ENCODE results near the gene KCMF1. TPM values are rescaled to one million over a fixed set of nuclear protein-coding genes. Genes with fewer than 3 reads are reported as not detected.

The KCMF1 gene
- total RNA-seq, 3 donors from 2014 or later: 73.0 to 95.2 (median 85.0) TPM

GRCh38 chr2:84947010-84947593, 23.9 kb upstream of the KCMF1 start:
- H3K4me3 ChIP-seq: no peak overlapping the region
- no peaks in the 10 kb centered on the region for H3K36me3 ChIP-seq (ENCODE audit: low read depth)
- TF ChIP-seq CTCF (IDR thresholded peaks at IDR 0.05): no peak
- DNase-seq: no peak
- peaks cover 8% of the 10 kb centered on the region for H3K4me1 ChIP-seq (ENCODE audit: low read depth)
- intact Hi-C loops (cut with DNase I, micrococcal nuclease): no loop called here
- H3K9me3 ChIP-seq: no peaks in the 10 kb centered on the region
- ATAC-seq: no peak

GRCh38 chr2:84953535-84953934, 17.4 kb upstream of the KCMF1 start:
- Histone ChIP-seq H3K4me1 (ENCODE audit: low read depth) (no peaks in the 10 kb centered on the region), H3K4me3 (no peak overlapping the region), H3K9me3 (no peaks in the 10 kb centered on the region), H3K36me3 (ENCODE audit: low read depth) (no peaks in the 10 kb centered on the region)
- DNase-seq: no peak
- no peak for TF ChIP-seq CTCF (IDR thresholded peaks at IDR 0.05)
- no peak for ATAC-seq
- intact Hi-C loops (cut with DNase I, micrococcal nuclease): no loop called here

- Histone ChIP-seq H3K9me3 (no peaks in the 10 kb centered on the region), H3K4me3 (no peak overlapping the region), H3K36me3 (ENCODE audit: low read depth) (no peaks in the 10 kb centered on the region), H3K4me1 (ENCODE audit: low read depth) (no peaks in the 10 kb centered on the region)
- ATAC-seq: no peak
- TF ChIP-seq CTCF (IDR thresholded peaks at IDR 0.05): no peak
- intact Hi-C loops (cut with DNase I, micrococcal nuclease): no loop called here
- DNase-seq: no peak
Observed at GRCh38 chr2:84954329-84954728, 16.6 kb upstream of the KCMF1 start.

- no peak for DNase-seq
- intact Hi-C loops (cut with DNase I, micrococcal nuclease): no loop called here
- no peak overlapping the region for H3K4me3 ChIP-seq
- no peak for TF ChIP-seq CTCF (IDR thresholded peaks at IDR 0.05)
- no peaks in the 10 kb centered on the region for H3K36me3 ChIP-seq (ENCODE audit: low read depth)
- ATAC-seq: no peak
- no peaks in the 10 kb centered on the region for H3K4me1 ChIP-seq (ENCODE audit: low read depth)
- H3K9me3 ChIP-seq: no peaks in the 10 kb centered on the region
Observed at GRCh38 chr2:84956334-84957297, 14.3 kb upstream of the KCMF1 start.

- intact Hi-C loops (cut with DNase I, micrococcal nuclease): no loop called here
- TF ChIP-seq CTCF (IDR thresholded peaks at IDR 0.05): no peak
- Histone ChIP-seq H3K36me3 (ENCODE audit: low read depth) (no peaks in the 10 kb centered on the region), H3K4me1 (ENCODE audit: low read depth) (no peaks in the 10 kb centered on the region), H3K9me3 (no peaks in the 10 kb centered on the region), H3K4me3 (no peak overlapping the region)
- DNase-seq: no peak
- ATAC-seq: no peak
Observed at GRCh38 chr2:84957771-84958134, 13.2 kb upstream of the KCMF1 start.

Measured in mucosa of descending colon (tissue), 3 donors.